NCI-H82 (cell line): ENCODE results near the gene SRSF7.

Experiments used
- DNase-seq: peaks from one replicate; lab custom pipeline; 2025; lab: John Stamatoyannopoulos, UW

SRSF7 gene

GRCh38 chr2:38701542-38701941, 49.6 kb downstream of the SRSF7 start:
- no peak for DNase-seq

- DNase-seq: no peak
These were observed 50.2 kb downstream of the SRSF7 start for GRCh38 chr2:38700881-38701458.

DNA sequence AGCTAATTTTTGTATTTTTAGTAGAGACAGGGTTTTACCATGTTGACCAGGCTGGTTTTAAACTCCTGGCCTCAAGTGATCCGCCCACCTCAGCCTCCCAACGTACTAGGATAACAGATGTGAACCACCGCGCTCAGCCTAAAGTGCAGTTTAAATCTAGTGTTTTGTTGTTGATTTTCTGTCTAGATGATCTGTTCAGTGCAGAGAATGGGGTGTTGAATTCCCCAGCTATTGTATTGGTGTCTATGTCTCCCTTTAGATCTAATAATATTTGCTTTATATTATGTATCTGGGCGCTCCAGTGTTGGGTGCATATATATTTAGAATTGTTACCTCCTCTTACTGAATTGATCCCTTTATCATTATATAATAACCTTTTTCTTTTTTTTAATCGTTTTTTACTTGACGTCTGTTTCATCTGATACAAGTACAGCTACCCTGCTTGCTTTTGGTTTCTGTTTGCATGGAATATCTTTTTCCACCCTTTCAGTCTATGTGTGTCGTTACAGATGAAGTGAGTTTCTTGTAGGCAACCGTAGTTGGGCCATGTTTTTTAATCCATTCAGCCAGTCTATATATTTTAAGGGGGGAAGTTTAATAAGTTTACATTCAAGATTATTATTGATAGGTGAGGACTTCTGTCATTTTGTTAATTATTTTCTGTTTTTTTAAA, 50.9 kb downstream of the SRSF7 start:
- DNase-seq: no peak

- DNase-seq: no peak
These were observed 52.6 kb downstream of the SRSF7 start for GRCh38 chr2:38698467-38699003.

DNA sequence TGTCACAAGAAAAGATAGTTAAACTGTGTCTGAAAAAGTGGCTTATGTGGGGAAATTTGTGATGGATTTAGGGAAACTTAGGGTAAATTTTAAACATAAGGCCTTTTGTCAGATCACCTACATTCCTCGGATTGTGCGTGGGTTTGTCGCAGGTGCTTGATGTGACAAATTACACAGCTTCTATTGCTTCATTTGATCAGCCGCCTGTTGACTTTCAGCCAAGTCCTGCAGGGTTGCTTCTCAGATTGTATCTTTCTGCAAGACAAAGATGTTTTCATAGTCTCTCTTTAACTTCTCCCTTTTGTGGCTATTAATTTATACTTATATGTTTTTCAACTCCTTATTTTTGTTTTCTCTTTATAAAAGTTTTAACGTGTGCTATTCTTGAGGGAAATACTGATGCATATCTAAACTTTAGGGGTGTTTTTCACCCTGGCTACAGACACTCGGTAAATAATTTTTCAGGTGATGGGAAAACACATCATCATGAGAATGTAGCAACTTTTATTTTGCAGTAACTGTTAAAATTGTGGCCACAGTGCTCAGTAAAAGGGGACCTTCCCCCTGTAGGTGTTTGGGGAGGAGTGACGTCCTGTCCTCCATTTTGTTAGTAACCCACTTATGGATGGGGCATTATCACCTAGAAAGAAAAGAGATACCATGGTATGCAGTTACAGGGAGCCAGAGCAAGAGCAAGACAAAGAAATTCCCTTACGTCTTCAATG, 53.9 kb downstream of the SRSF7 start:
- no peak for DNase-seq
